BJ (cell line): ENCODE measurements around the gene LMTK3. TPM values are rescaled to one million over a fixed set of nuclear protein-coding genes. Genes with fewer than 3 reads are reported as not detected.

Experiments used
- CTCF ChIA-PET: fragments of 350-600 bp; formaldehyde crosslinking; extraction: SDS; loops from one replicate; lab custom pipeline; 2021; ENCODE audit warnings: antibody characterized with exemption, inconsistent platforms; lab: Yijun Ruan, JAX
- POLR2A ChIA-PET: fragments of 300-600 bp; sonication (Branson Sonifier 250); formaldehyde crosslinking; extraction: SDS; loops from one replicate; lab custom pipeline; 2021; ENCODE audit warnings: antibody characterized with exemption; lab: Charles Lee
- DNase-seq: peaks from one replicate; pipeline ENCODE4 v3.0.0-alpha.2; 2011; ENCODE audit warnings: low read depth
- H3K27me3 ChIP-seq: 2 replicates; pipeline ENCODE4 v1.6.0; 2011; ENCODE audit warnings: low read length; ENCODE audit not compliant: control insufficient read depth, insufficient read depth
- H3K36me3 ChIP-seq: 2 replicates; pipeline ENCODE4 v1.5.1; 2011; ENCODE audit warnings: low read length; ENCODE audit not compliant: control insufficient read depth, insufficient read depth
- H3K4me3 ChIP-seq: 2 replicates; pipeline ENCODE4 v1.5.1; 2011; ENCODE audit warnings: low read depth, mild to moderate bottlenecking, control low read depth, low read length
- CTCF ChIP-seq: IDR thresholded peaks from 2 replicates; pipeline ENCODE4 v1.5.1; 2011; ENCODE audit warnings: low read depth, mild to moderate bottlenecking, control low read depth, inconsistent platforms, low read length, moderate library complexity; ENCODE audit not compliant: insufficient read depth
- polyA plus RNA-seq: library from polyadenylated mRNA; depleted of rRNA; stranded (reverse); fragments of >200 nt; gene quantifications from 2 replicates; pipeline ENCODE4 v1.2.3, GENCODE V29; 2011

Gene LMTK3
- polyA plus RNA-seq, 1 experiment, result not detected

DNA sequence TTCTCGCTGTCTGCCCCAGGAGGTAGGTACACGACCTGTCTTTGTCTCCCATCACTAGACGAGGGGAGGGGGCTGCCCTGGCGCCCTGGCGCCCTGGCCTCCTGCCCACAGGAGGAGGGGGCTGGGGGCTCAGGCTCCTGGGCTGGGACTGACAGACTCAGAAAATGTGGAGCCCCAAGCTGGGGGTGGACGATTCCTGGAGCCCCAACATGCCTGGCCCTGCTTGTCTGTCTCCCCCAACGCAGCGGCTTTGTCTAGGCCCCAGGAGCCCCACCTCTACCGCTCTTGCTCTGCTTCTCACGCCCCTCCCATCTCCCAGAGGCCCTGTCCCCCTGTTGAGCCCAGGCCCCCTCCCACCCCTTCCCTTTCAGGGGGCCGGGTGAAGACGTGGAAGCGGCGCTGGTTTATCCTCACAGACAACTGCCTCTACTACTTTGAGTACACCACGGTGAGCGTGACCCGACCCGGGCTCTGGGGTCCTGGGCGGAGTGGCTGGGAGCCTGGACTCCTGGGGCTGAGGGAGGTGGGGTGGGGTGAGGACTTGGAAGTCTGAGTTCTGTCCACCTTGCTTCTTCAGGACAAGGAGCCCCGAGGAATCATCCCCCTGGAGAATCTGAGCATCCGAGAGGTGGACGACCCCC, 33.8 kb downstream of the LMTK3 start:
- POLR2A ChIA-PET, result no interaction called here
- Histone ChIP-seq H3K4me3 (no peak overlapping the region), H3K27me3 (no peaks in the 10 kb centered on the region), H3K36me3 (peaks cover 44% of the 10 kb centered on the region)
- no peak for DNase-seq
- CTCF ChIA-PET, result no interaction called here
- no peak for TF ChIP-seq CTCF

DNA sequence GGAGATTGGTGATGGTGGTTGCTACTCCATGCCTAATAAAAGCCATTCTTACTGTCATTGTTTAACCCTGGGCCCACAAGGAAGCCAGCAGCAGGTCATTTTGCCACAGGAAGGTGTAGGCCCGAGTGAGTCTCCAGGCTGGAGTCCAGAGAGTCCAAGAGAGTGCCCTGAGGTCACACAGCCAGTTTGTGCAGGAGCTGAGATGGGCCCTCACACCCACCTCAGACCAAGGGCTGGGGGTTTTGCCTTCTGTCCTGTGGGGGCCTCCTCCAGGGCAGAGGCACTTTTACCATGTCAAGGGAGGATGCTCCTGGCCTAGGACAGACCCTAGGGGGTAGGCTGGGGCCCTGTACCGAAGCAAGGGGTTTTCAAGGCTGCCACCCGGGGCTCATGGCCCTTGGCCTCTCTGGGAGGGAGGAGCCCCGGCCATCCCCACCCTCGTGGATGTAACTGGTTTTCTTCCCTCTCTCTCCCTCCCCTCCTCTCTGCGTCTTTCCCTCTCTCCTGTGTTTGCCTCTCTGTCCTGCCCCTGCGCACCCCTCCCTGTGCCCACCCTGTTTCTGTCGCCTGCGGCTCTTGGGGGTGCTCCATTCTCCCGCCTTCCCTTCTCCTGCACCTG, 34.5 kb downstream of the LMTK3 start:
- no peak for DNase-seq
- no peaks in the 10 kb centered on the region for H3K27me3 ChIP-seq
- CTCF ChIA-PET, result no interaction called here
- H3K36me3 ChIP-seq, result peaks cover 46% of the 10 kb centered on the region
- POLR2A ChIA-PET, result no interaction called here
- TF ChIP-seq CTCF, result no peak
- no peak overlapping the region for H3K4me3 ChIP-seq

- POLR2A ChIA-PET, result no interaction called here
- DNase-seq, result no peak
- CTCF ChIA-PET, result interaction anchor here (0.6 to 1.2 kb wide), 2 partner anchors 8 to 14 kb away, joined by 3 read pairs; no protein-coding TSS in a partner anchor
- Histone ChIP-seq H3K4me3 (no peak overlapping the region), H3K36me3 (peaks cover 51% of the 10 kb centered on the region), H3K27me3 (no peaks in the 10 kb centered on the region)
- no peak for TF ChIP-seq CTCF
These were observed 35.5 kb downstream of the LMTK3 start for GRCh38 chr19:48476176-48476575.

GRCh38 chr19:48475369-48476068, 36.1 kb downstream of the LMTK3 start:
- CTCF ChIA-PET, result interaction anchor here (0.6 to 1.2 kb wide), 3 partner anchors 8 to 51 kb away, joined by 3 read pairs; no protein-coding TSS in a partner anchor
- POLR2A ChIA-PET, result no interaction called here
- no peak for DNase-seq
- Histone ChIP-seq H3K4me3 (no peak overlapping the region), H3K27me3 (no peaks in the 10 kb centered on the region), H3K36me3 (peaks cover 56% of the 10 kb centered on the region)
- TF ChIP-seq CTCF, result no peak

DNA sequence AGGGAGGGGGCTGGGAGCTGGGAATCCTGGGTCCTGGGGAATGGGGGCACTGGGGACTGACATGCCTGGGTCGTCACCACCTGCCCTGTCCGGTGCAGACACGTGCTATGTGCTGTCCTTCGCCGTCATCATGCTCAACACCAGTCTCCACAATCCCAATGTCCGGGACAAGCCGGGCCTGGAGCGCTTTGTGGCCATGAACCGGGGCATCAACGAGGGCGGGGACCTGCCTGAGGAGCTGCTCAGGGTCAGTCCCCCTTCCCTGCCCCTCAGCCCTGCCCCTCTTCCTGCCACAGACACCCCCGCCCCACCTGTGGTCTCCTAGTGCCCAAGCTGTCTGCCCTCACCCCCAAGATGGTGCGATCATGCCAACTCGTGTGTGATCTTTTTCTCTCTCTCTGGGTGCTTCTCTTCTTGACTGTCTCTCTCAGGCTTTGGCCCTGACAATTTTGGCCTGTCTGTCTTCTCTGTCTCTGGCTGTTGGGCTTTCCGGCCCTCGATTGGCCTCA, 37.5 kb downstream of the LMTK3 start:
- Histone ChIP-seq H3K27me3 (no peaks in the 10 kb centered on the region), H3K36me3 (peaks cover 59% of the 10 kb centered on the region), H3K4me3 (no peak overlapping the region)
- no peak for DNase-seq
- ChIA-PET CTCF (interaction anchor here (1.2 kb wide), 1 partner anchor 15 kb away, joined by 4 read pairs; no protein-coding TSS in a partner anchor), POLR2A (no interaction called here)
- no peak for TF ChIP-seq CTCF
